Right cardiac atrium (tissue), 5 donors: ENCODE measurements around the gene EPS8L2. TPM values are rescaled to one million over a fixed set of nuclear protein-coding genes. Genes with fewer than 3 reads are reported as not detected.

Experiments used
- ATAC-seq, 2 donors: fragments of 200-7000 bp; cut with Tn5 transposase; one replicate each; pipeline versions ENCODE4 v1.8.0 to v1.9.1; 2020; ENCODE audit warnings: moderate library complexity in 2 of 2, mild to moderate bottlenecking in 1 of 2
- DNase-seq, 3 donors: peaks; one replicate each; pipeline ENCODE4 v3.0.0-alpha.2; 2020
- H3K27ac ChIP-seq: one replicate; pipeline ENCODE4 v1.5.1; 2013; ENCODE audit warnings: mild to moderate bottlenecking, low read length, control low read depth, moderate library complexity
- H3K27me3 ChIP-seq: one replicate; pipeline ENCODE4 v1.6.1; 2013; ENCODE audit not compliant: control insufficient read depth, insufficient read depth
- H3K4me1 ChIP-seq: one replicate; pipeline ENCODE4 v1.6.1; 2013; ENCODE audit warnings: low read length; ENCODE audit not compliant: control insufficient read depth, insufficient read depth
- H3K4me3 ChIP-seq: one replicate; pipeline ENCODE4 v1.5.1; 2013; ENCODE audit warnings: low read length, control low read depth
- H3K9me3 ChIP-seq: one replicate; pipeline ENCODE4 v1.6.1; 2013; ENCODE audit warnings: low read length; ENCODE audit not compliant: control insufficient read depth
- WGBS: extraction: QIAGEN DNeasy Blood & Tissue Kit; methylation state at CpG from one replicate; pipeline ENCODE4 v1.1.7; 2013; 5-methylcytosine and 5-hydroxymethylcytosine counted together
- intact Hi-C, 4 donors: fragments of 100-400 bp; cut with DNase I; formaldehyde crosslinking; loops; one replicate each; pipeline versions ENCODE4 v1.11.0 to v1.14.0; 2022 to 2023
- polyA plus RNA-seq: library from polyadenylated mRNA; stranded (reverse); fragments of 200-250 nt; gene quantifications from one replicate; pipeline ENCODE4 v1.2.3, GENCODE V29; 2013
- total RNA-seq, 4 donors: library from RNA; stranded (reverse); fragmentation: NEBNext Ultra II Directional; extraction: Animal tissue kit (Norgen Biotek cat#: 25700); gene quantifications; one replicate each; pipeline ENCODE4 v1.2.1, GENCODE V29; 2021
- donor health status: healthy with polysubstance abuse.
- donor health status: DM: no; HTN: yes; CAD: no.
- donor health status: DM: no; HTN: no; CAD: no.
- donor health status: DM: no; HTN: yes; CAD: no; lungs with severe emphysema.
- donor health status: DM: yes; HTN: yes; CAD: no.

Gene EPS8L2
- total and polyA plus RNA-seq, 5 donors: 3.1 to 8.2 (median 6.3) TPM

DNA sequence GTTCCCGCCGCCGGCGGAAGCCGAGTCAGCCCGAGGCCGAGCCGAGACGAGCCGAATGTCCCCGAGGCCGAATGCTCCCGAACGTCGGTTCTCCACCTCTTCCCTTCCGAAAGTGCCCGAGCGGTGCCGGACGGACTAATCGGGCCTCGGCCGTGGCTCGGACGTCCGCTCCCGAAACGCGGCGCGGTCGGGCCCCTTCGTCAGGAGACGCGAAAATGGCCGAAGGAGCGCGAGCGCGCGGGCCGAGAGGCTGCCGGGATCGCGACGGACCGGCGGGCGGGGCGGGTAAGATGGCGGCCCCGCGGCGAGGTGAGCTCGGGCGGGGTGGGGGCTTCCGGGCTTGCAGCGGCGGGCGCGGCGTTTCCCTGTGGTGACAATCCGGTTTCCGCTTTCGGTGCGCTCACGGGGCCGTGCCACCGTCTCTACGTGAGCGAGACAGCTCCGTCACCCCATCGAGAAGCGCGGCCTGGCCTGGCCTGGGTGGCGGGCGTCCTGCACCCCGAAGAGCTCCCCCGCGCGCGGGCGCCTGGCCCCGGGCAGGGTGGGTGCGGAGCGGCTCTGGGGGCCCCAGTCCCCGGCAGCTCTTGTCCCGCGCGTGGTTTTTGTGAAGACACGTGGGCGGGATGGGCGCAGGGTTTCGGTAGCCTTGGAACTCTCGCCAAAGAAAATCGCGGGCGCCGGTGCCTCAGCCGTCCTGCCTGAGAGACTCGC, 10.3 kb upstream of the EPS8L2 start, which contains the start of gene TMEM80:
TMEM80 (plus strand) TSS at position 279 of the 711 bp plus-strand sequence; CDS start at position 291, 12 bp downstream.
- under 1% methylated on average over 101 of the region's 101 CpGs for whole genome bisulfite sequencing
- Histone ChIP-seq H3K27ac (peak within 1 kb of the TSS; percentile 99), H3K27me3 (no peaks in the 10 kb centered on the region), H3K4me3 (peak within 1 kb of the TSS; percentile 80), H3K4me1 (peaks cover 6% of the 10 kb centered on the region), H3K9me3 (no peaks in the 10 kb centered on the region)
- peak; percentile 100 for DNase-seq
- intact Hi-C loops: no loop called here
- ATAC-seq: peak; percentile 92 to 94

DNA sequence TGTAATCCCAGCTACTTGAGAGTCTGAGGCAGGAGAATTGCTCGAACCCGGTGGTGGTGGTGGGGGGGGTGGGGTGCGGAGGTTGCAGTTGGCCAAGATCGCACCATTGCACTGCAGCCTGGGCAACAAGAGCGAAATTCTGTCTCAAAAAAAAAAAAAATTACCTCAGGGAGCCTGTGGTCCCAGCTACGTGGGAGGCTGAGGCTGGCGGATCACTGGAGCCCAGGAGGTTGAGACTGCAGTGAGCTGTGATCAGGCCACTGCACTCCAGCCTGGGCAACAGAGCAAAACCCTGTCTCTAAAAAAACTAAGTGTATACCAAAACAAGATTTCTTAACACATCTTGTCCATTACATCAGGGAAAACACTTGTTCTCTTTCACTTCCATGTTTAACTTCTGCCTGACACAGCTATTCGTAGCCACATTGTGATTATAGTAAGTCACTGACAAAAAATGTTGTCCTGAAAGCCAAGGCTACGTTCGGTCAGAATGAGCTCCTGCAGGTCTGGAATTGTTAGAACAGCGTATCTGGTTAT, 9.0 kb upstream of the EPS8L2 start:
- peaks cover 6% of the 10 kb centered on the region for H3K4me1 ChIP-seq

DNA sequence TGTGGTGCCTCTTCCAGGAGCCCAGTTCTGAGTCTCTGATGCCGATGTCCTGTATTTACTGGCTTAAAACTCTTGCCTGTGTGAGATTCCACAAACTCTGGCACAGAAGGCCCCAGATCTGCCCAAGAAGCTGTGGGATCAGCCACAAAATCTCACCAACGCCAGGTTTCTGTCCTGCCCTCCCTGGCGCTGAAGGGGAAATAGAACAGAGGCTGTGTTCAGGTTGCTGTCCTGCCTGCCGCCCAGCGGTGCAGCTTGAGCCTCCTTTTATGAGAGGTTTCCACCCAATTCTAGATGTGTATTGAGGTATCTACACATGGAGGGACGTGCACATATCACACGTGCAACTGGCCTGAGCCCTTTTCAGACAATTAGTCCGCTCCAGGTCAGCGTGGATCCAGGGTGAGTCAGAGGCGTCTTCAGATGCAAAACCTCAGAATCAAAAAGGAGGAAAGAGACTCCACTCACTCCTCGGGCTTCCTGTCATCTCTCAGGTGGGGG, 8.2 kb upstream of the EPS8L2 start:
- intact Hi-C loops: no loop called here
- H3K4me3 ChIP-seq: no peak overlapping the region
- H3K27me3 ChIP-seq: no peaks in the 10 kb centered on the region
- no peak overlapping the region for H3K27ac ChIP-seq
- DNase-seq (peak in 1 of 3 donors; percentile 21), ATAC-seq (no peak)
- 80% methylated on average over 11 of the region's 11 CpGs for WGBS
- H3K9me3 ChIP-seq: no peaks in the 10 kb centered on the region
- peaks cover 6% of the 10 kb centered on the region for H3K4me1 ChIP-seq

More for the DNA sequence above, 9.0 kb upstream of the EPS8L2 start:
- ATAC-seq (no peak), DNase-seq (peak in 1 of 3 donors; percentile 53)
- 70% methylated on average over 11 of the region's 11 CpGs for WGBS
- no peak overlapping the region for H3K4me3 ChIP-seq
- H3K27ac ChIP-seq: no peak overlapping the region
- no peaks in the 10 kb centered on the region for H3K9me3 ChIP-seq
- intact Hi-C loops: no loop called here
- H3K27me3 ChIP-seq: no peaks in the 10 kb centered on the region

GRCh38 chr11:698493-699115, 7.4 kb upstream of the EPS8L2 start:
- Histone ChIP-seq H3K4me1 (peaks cover 6% of the 10 kb centered on the region), H3K9me3 (no peaks in the 10 kb centered on the region), H3K4me3 (no peak overlapping the region), H3K27me3 (no peaks in the 10 kb centered on the region), H3K27ac (no peak overlapping the region)
- WGBS: 75% methylated on average over 17 of the region's 17 CpGs
- peak in 1 of 3 donors; percentile 22 for DNase-seq
- intact Hi-C loops: no loop called here
- ATAC-seq: no peak

DNA sequence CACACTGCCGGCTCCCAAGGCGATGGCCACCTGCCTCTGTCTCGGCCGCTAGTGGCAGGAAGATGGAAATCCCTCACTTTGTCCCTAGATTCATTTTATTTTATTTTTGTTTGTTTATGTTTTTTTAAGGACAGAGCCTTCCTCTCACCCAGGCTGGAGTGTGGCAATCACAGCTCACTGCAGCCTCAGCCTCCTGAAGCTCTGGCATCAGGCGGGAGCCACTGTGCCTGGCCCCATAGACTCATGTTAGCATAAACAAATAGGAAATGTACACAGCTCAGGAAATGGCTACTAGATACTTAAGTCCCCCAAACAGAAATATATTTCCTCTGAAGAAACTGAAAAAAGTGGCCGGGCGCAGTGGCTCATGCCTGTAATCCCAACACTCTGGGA, 6.9 kb upstream of the EPS8L2 start:
- Histone ChIP-seq H3K9me3 (no peaks in the 10 kb centered on the region), H3K27me3 (no peaks in the 10 kb centered on the region), H3K4me3 (no peak overlapping the region), H3K4me1 (peaks cover 2% of the 10 kb centered on the region), H3K27ac (no peak overlapping the region)
- ATAC-seq (no peak), DNase-seq (peak in 1 of 3 donors; percentile 30)
- whole genome bisulfite sequencing: 96% methylated on average over 7 of the region's 7 CpGs
- intact Hi-C loops: no loop called here

- no peak overlapping the region for H3K4me3 ChIP-seq
- no peaks in the 10 kb centered on the region for H3K27me3 ChIP-seq
- H3K4me1 ChIP-seq: no peaks in the 10 kb centered on the region
- DNase-seq (peak in 1 of 3 donors; percentile 18), ATAC-seq (no peak)
- intact Hi-C loops: no loop called here
- H3K9me3 ChIP-seq: no peaks in the 10 kb centered on the region
- 100% methylated on average over 1 of the region's 1 CpG for WGBS
- H3K27ac ChIP-seq: no peak overlapping the region
These were observed 6.3 kb upstream of the EPS8L2 start for GRCh38 chr11:699753-700152.

DNA sequence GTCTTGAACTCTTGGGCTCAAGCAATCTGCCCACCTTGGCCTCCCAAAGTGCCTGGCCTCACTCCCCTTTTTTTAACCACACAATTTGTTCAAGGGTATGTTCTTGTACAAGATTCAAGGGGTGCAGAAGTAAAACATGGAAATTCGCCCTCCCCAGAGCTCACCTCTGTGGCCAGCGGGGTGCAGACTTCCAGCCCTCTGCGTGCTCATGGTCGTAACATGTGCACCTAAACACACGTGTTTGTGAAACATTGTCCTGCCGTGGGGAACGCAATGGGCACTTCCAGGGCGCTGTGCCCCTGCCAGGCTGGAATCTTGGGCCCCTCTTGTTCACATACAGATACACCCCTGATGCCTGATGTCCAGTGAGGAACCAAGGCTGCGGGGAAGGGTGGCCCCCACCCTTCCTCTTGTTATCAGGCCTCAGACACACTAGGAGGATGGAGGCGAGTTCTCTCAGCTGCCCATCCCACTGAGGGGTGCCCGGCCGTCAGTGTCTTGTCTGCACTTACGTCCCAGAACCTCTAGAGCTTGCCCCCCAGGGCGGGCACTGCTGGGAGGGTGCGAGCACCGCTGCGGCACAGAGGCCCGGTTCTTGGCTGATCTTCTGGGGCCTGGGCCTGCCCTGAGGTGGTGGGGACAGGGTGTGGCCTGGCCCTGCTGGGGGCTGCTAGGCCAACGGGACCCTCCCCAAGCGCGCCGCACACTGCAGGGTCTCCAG, 4.1 kb upstream of the EPS8L2 start:
- Histone ChIP-seq H3K27ac (no peak overlapping the region), H3K27me3 (no peaks in the 10 kb centered on the region), H3K4me3 (no peak overlapping the region), H3K4me1 (no peaks in the 10 kb centered on the region), H3K9me3 (no peaks in the 10 kb centered on the region)
- intact Hi-C loops: no loop called here
- ATAC-seq (no peak), DNase-seq (peak in 1 of 3 donors; percentile 39)
- WGBS: 95% methylated on average over 22 of the region's 22 CpGs

GRCh38 chr11:702462-703461, 3.3 kb upstream of the EPS8L2 start:
- DNase-seq (peak in 1 of 3 donors; percentile 70), ATAC-seq (peak; percentile 4 to 15)
- 84% methylated on average over 26 of the region's 26 CpGs for WGBS
- no peaks in the 10 kb centered on the region for H3K27me3 ChIP-seq
- H3K4me1 ChIP-seq: no peaks in the 10 kb centered on the region
- no peaks in the 10 kb centered on the region for H3K9me3 ChIP-seq
- intact Hi-C loops: no loop called here
- H3K4me3 ChIP-seq: no peak overlapping the region
- H3K27ac ChIP-seq: no peak overlapping the region

DNA sequence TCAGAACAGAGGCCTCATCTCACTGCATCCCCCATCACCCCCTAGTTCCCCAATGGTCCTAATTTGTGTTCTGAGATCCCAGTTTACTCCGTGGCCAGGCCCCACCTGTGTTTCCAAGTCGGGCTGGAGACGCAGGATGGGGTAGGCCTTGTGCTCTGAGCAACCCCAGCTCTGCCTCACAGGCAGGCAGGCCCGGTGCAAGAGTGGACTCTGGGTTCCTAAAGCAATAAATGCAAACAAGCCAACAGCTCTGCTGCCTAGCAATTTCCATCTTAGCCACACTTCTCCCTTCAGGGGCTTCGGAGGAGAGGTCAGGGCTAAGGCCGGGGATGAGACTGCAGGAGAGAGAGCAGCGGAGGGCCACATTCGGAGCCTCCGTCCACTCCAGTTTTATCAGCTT, 2.5 kb upstream of the EPS8L2 start:
- WGBS: 85% methylated on average over 9 of the region's 9 CpGs
- no peak overlapping the region for H3K27ac ChIP-seq
- no peak for ATAC-seq
- no peak overlapping the region for H3K4me3 ChIP-seq
- DNase-seq: peak in 1 of 3 donors; percentile 14
- intact Hi-C loops: no loop called here
- no peaks in the 10 kb centered on the region for H3K4me1 ChIP-seq
- H3K9me3 ChIP-seq: no peaks in the 10 kb centered on the region
- H3K27me3 ChIP-seq: no peaks in the 10 kb centered on the region

DNA sequence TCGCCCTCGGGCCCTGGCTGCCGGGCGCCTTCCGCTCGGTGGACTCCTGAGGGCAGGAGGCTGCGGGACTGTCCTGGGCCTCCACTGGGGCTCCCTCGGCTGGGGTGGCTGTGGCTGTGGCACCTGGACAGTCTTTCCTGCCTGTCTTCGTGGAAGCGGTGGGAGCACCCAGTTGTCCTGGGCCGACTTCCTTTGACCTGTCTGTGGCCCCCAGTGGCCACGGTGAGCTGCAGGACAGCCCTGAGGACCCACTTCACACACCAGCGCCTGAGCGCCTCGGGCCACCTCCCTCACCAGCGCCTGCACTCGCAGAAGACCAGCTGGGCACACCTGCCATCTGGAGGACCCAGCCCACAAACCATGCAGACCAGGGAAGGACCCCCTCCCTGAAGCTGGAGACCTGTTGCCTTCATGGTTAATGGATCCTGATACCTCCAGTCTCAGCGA, 1.8 kb upstream of the EPS8L2 start:
- intact Hi-C loops: no loop called here
- Histone ChIP-seq H3K4me3 (no peak overlapping the region), H3K27ac (no peak overlapping the region), H3K27me3 (no peaks in the 10 kb centered on the region), H3K4me1 (no peaks in the 10 kb centered on the region), H3K9me3 (no peaks in the 10 kb centered on the region)
- 88% methylated on average over 18 of the region's 18 CpGs for WGBS
- DNase-seq (peak in 2 of 3 donors; percentile 45 to 50), ATAC-seq (no peak)
